ENCODE results near the gene TAS2R41.

TAS2R41 gene

DNA sequence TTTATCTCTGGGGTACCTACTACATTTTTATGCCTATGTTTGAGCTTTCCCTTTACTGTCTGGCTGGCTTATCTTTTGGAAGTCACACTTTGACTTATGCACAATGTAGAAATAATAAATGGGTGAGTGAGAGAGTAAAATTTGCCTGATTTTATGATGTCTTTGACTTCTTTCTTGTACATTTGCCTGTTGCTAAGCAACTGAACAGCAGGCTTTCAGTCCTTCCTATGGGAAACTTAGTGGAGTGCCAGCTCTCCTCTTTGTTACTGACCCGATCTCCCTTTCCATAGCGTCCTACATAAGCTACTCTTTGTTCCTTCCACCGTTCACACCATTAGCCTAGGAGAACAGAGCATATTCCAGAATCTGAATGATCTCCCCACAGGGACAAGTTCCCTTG lies 30.2 kb upstream of the TAS2R41 start:
- POLR2A ChIA-PET, result no interaction called here
- CTCF ChIA-PET, result interaction anchor here (1.4 kb wide), 1 partner anchor 207 kb away, joined by 7 read pairs; no protein-coding TSS in a partner anchor
- DNase-seq (ENCODE audit: extremely low spot score), result no peak
- TF ChIP-seq, protein P1, sequence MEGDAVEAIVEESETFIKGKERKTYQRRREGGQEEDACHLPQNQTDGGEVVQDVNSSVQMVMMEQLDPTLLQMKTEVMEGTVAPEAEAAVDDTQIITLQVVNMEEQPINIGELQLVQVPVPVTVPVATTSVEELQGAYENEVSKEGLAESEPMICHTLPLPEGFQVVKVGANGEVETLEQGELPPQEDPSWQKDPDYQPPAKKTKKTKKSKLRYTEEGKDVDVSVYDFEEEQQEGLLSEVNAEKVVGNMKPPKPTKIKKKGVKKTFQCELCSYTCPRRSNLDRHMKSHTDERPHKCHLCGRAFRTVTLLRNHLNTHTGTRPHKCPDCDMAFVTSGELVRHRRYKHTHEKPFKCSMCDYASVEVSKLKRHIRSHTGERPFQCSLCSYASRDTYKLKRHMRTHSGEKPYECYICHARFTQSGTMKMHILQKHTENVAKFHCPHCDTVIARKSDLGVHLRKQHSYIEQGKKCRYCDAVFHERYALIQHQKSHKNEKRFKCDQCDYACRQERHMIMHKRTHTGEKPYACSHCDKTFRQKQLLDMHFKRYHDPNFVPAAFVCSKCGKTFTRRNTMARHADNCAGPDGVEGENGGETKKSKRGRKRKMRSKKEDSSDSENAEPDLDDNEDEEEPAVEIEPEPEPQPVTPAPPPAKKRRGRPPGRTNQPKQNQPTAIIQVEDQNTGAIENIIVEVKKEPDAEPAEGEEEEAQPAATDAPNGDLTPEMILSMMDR (IDR thresholded peaks at IDR 0.05; ENCODE audit: control extremely low read depth, extremely low read depth, low read depth, missing control alignments), result no peak

DNA sequence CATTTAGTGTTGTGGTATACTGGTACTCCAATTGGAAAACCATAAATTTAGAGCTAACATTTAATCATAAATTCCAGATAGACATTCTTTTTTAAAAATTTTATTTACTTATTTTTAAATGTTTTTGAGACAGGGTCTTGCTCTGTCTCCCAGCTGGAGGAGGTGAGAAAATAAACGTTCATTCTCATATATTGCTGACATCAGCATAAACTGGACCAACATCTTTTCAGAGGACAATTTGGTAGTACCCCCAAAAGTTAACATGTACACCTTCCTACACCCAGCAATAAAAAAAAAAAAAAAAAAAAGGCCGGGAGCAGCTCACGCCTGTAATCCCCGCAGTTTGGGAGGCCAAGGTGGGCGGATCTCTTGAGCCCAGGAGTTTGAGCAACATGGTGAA lies 29.2 kb upstream of the TAS2R41 start:
- ChIA-PET CTCF (interaction anchor here (0.9 kb wide), 1 partner anchor 208 kb away, joined by 5 read pairs; no protein-coding TSS in a partner anchor), POLR2A (no interaction called here)
- TF ChIP-seq, protein P1 (IDR thresholded peaks at IDR 0.05; ENCODE audit: control extremely low read depth, extremely low read depth, low read depth, missing control alignments), result no peak
- no peak for DNase-seq (ENCODE audit: extremely low spot score)

DNA sequence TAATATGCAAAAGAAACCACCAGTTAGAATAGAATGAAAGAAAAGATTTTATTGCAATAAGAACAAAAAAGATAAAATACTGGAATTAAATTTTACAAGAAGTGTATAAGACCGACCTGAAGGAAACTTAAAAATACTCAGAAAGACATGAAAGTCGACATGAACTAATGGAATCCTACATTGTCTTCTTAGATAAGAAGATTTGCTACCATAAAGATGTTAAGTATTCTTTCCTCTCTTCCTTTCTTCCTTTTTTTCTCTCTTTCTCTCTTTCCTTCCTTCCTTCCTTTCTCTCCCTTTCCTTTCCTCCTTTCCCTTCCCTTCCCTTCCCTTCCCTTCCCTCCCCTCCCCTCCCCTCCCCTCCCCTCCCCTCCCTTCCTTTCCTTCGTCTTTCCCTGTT lies 27.9 kb upstream of the TAS2R41 start:
- ChIA-PET POLR2A (no interaction called here), CTCF (no interaction called here)
- TF ChIP-seq, protein P1 (IDR thresholded peaks at IDR 0.05; ENCODE audit: control extremely low read depth, extremely low read depth, low read depth, missing control alignments), result no peak
- no peak for DNase-seq (ENCODE audit: extremely low spot score)

DNA sequence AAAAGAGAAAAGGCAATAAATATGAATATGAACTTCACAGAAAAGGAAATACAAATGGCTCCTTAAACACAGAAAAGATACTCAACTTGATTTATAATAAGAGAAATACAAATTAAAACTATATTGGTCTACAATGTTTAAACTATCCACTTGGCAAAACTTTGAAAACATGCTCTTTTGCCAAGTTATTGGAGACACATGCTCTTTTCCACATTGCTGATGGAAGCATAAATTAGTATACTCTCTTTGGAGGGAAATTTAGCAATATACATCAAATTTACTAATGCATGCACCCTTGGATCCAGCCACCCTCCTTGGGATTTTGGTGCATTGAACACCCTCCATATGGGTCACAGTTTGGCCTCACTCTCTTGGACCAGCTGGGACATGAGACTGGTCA lies 26.6 kb upstream of the TAS2R41 start:
- CTCF ChIA-PET, result no interaction called here
- DNase-seq (ENCODE audit: extremely low spot score), result no peak
- TF ChIP-seq, protein P1 (IDR thresholded peaks at IDR 0.05; ENCODE audit: control extremely low read depth, extremely low read depth, low read depth, missing control alignments), result no peak
- POLR2A ChIA-PET, result no interaction called here

DNA sequence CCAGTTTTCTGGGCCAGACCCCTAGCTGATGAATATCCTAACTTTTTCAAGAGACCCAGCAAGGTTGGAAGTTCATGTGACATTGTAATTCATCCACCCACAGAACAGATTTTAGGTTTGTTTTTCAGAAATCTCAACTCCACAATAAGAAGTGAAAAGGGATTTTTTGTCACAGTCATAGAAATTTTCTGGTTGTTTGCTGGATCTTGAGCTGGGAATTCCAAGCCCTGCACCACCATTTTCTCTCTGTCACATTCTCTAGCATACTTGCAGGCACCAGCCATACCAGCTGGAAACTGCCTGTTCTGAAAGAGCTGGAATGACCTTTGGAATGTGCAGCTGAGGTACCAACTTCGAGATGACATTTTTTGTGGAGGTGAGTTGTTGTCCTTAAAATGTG lies 25.9 kb upstream of the TAS2R41 start:
- DNase-seq (ENCODE audit: extremely low spot score), result no peak
- ChIA-PET POLR2A (no interaction called here), CTCF (interaction anchor here (0.9 kb wide), 1 partner anchor 212 kb away, joined by 4 read pairs; no protein-coding TSS in a partner anchor)
- TF ChIP-seq, protein P1 (IDR thresholded peaks at IDR 0.05; ENCODE audit: control extremely low read depth, extremely low read depth, low read depth, missing control alignments), result no peak

DNA sequence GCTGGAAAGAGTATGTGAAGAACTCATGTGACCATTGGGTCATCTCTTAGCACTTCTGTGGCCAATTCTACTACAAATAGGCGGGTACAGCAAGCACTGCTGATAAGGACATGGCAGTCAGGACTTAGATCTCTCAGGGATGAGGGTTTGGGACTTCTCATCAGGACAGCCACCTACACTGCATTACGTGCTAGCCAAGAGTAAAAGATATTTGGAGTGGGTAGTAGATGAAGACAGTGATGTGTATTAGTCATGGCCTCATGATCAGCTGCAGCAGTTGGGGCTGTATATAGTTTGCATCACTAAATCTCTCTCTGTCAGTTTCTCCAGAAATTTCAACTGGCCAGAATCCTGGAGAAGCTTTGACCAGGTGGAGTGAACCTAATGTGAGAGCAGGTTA lies 25.2 kb upstream of the TAS2R41 start:
- TF ChIP-seq, protein P1 (IDR thresholded peaks at IDR 0.05; ENCODE audit: control extremely low read depth, extremely low read depth, low read depth, missing control alignments), result no peak
- ChIA-PET POLR2A (no interaction called here), CTCF (interaction anchor here (0.9 to 1.3 kb wide), 2 partner anchors 18 to 212 kb away, joined by 3 to 4 read pairs; no protein-coding TSS in a partner anchor)
- no peak for DNase-seq (ENCODE audit: extremely low spot score)
